Stimulated activated CD8-positive, alpha-beta memory T cell treated with anti-CD3 and anti-CD28 coated beads, Interleukin-7, amount 100 ng/mL, for 4 hours (primary cell): Measurements from ENCODE around the gene HSPG2.
A peak's percentile ranks its signal among the peaks of the same experiment; 100 is the strongest.
"Not testable (repeated sequence)": the region's sequence is repeated elsewhere in the genome, so short reads cannot be mapped to it uniquely, and the experiment has no call there.

Experiments used
- DNase-seq, 2 donors: peaks; one replicate each; pipeline ENCODE4 v3.0.0-alpha.2; 2020; ENCODE audit warnings: low read depth in 2 of 2

HSPG2 gene

GRCh38 chr1:21912038-21912758 lies 24.9 kb downstream of the HSPG2 start:
- DNase-seq, result no peak

DNA sequence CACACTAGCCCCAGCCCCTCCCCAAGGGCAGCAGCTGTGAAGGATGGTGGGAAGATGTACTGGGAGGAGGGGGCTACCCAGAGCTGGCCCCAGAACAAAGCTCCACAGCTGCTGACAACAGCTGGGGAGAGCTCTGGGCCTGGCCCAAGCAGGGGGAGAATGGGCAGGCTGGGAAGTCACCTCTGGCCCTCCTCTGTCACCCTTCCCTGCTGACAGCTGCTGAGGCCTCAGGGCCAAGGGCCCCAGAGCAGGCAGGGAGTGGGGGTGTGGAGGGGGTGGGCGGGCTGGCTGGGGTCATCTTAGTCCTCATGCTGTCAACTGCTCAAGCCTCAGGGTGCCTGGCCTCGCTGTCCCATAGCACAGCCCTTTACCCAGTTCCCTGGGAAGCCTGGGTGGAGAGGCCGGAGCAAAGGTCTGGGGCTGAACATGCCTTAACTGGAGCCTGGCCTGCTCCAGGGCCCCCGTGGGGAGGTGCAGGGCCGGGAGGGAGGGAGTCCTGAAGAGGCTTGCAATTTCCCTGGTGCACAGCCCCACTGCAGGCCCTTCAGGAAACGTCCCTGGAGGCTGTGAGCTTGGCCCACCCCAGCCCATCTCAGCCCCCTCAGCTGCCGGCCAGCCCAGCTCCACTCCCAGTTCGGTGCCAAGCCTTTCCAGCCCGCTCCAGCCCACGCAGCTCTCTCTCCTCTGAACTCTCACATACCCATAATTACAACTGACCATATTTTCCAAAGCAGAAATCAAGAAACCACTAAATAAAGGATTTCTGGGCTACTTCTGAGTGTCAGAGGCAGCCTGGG lies 25.7 kb downstream of the HSPG2 start:
- DNase-seq, result no peak

DNA sequence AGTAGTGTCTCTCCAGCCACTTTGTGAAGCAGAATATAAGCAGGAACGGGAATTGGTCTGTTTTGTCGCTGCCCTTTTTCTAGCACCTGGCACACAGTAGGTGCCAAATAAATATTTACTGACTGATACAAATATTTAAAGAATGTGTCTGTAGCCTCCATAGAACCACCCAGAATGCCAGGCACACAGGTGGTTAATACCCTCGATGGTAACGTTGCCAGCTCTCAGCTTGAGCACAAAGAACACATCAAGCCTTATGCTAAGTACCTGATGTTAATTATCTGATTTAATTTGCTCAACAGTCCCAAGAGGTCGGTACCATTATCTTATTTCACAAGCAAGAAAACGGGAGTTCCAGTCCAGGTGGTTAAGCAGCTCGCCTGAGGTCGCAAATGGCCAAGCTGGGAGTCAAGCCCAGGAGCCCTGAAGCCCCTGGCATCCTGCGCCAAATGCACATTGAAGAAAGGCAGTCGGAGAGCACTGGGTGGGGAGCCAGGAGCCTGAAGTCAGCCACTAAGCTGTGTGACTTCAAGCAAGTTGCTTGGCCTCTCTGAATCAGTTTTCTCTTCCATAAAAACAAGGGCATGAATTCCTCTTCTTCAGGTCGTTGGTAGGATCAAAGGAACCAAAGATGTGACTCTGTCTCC lies 26.4 kb downstream of the HSPG2 start:
- no peak for DNase-seq

GRCh38 chr1:21909787-21910503 lies 27.2 kb downstream of the HSPG2 start:
- peak; percentile 24 to 35 for DNase-seq

- no peak for DNase-seq
Observed at GRCh38 chr1:21909286-21909759, 27.8 kb downstream of the HSPG2 start.

- not testable (repeated sequence) for DNase-seq
Observed at GRCh38 chr1:21907737-21908534, 29.2 kb downstream of the HSPG2 start.

DNA sequence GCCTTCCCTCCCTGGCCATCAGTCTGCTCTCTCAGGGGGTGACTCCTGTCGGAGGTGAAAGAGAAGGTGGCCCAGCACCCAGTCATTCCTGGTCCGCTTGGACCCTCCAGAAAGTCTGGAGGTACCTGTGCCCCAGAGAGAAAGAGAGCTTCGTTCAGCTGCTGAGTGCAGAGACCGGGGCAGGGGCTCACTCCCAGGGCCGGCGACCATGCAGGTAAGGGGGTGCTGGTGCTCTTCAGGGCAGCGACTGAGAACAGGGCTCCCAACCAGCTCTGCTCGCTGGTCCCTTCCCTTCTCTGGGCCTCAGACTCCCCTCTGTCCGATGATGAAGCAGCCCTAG lies 30.1 kb downstream of the HSPG2 start:
- DNase-seq, result no peak

DNA sequence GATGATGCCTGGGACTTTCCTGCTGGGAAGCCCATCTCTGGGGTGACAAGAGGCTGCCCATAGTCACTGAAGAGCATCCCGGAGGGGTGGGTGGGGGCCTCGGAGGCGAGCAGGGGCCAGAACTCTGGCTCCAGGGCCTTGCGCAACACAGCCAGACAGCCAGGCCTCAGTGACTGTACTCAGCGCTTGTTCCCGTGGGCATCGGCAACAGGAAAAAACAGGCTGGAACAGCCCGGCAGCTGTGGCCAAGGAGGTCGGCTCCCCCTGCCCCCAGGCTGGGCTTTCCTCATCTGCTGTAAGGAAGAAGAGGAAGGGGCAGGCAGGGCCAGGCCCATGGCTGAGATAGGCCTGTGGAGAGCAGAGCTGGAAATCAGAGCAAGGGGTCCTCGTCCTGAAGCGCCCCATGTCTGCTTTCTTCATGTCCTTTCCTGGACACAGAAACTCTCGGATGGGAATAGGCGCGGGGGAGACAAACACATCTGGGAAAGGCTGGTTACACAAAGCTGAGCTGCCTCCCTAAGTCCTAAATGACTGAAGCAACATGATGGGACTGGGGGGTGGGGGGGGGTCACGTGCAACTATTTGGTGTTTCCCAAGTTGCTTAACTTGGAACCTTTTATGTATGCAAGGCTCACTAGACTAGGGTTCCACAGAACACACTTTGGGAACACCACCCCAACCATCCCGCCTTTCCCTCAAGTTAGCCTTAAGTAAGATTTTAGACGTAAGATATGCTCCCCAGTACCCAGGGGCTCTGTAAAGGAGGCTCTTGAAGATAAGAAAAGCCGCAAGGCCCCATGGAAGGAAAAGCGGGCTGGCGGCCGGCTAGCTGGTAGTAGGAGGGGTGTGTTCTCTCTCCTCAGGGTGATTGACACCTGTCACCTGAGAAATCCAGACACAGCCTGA lies 30.7 kb downstream of the HSPG2 start:
- no peak for DNase-seq

- DNase-seq, result peak; percentile 19 to 41
Observed at GRCh38 chr1:21904704-21905520, 32.2 kb downstream of the HSPG2 start.

GRCh38 chr1:21904454-21904703 lies 32.7 kb downstream of the HSPG2 start:
- no peak for DNase-seq

DNA sequence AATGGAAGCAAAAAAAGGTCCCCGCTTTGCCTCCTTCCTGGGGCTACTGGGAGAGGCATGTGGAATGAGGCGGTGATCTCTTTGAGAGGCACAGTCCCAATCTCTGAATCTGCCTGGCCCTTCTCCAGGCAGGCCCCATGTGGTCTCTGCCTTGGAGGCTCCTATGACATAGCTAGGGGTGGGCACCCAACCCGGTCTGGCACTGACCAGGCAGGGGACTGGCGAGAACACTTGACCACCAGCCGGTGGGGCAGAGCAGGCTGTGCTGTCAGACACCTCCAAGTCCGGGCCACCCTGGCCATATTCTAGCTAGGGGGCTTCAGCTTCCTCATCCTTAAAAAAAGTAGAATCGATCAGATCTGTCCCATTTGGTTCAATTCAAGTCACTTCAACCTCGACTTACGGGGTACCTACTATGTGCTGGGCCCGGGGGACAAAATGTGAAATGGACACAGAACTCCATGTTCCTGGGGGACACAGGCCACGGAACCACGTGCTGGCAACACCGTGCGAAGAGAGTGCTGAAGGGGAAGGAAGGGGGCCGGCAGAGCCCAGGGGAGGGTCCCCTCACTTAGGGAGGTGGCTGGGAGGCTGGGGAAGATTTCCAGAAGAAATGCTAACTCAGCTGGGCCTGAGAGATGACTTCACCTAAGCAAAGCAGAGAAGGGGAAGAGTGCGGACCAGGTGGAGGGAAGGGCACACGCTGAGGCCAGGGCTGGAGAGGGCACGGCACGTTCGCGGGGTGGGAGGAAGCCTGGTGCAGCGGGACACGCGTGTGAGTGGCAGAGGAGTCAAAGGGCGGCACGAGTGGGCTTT lies 33.3 kb downstream of the HSPG2 start:
- DNase-seq, result no peak

DNA sequence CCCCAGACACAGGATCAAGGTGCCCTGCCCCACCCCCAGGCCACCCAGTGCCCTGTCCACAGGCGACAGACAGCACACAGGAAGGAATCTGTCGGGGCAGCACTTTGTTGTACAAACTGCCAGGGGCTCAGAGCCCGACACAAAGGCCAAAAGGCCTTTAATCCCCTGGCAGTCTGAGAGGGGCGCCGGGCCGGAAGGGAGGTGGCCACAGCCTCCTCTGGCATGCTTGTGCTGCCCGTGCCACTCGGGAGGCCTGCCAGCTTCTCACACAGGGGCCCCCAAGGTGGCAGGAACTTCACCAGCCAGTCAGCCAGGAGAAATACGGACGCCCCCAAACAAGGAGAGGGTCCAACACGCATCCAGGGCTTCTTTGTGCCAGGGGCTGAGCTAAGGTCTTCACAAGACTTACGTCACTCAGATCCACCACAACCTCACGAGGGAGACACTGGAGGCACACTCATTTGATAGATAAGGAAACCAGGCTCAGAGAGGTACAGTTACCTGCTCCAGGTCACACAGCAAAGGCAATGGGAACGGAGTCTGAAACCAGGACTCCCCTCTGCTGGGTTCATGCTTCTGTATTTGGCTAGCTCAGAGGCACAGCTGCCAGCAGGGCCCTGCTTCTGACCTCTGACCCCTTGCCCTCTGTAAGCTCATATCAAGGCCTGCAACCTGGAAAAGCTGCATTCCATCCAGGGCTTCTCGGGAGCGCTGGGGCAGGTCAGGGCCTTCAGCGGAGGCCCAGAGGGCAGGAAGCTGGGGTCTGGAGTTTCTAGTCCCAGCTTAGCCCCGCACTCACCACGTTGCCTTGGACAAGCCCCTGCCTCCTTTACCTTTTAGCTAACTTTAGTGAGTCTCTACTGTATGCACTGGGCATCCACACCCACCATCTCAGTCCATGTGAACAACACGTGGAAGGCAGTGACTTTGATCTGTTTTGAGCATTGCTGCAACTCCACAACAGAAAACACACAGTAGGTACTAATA lies 34.8 kb downstream of the HSPG2 start:
- no peak for DNase-seq

DNA sequence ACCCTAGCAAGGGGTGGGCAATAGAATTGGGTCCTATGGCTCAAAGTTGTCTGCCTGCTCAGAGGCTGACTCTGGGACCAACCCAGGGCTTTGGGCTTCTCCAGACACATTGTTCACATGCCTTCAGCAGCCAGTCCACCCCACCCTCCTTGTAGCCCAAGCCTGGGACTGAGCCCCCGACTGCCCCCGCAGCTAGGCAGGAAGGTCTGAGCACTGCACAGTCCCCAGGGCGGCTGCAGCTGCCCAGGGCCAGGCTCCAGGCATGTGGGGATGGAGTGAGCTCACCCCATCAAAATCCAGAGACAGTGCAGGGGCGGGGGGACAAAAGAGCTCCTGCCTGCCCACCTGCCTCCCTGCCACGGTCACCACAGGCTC lies 35.6 kb downstream of the HSPG2 start:
- DNase-seq, result no peak

DNA sequence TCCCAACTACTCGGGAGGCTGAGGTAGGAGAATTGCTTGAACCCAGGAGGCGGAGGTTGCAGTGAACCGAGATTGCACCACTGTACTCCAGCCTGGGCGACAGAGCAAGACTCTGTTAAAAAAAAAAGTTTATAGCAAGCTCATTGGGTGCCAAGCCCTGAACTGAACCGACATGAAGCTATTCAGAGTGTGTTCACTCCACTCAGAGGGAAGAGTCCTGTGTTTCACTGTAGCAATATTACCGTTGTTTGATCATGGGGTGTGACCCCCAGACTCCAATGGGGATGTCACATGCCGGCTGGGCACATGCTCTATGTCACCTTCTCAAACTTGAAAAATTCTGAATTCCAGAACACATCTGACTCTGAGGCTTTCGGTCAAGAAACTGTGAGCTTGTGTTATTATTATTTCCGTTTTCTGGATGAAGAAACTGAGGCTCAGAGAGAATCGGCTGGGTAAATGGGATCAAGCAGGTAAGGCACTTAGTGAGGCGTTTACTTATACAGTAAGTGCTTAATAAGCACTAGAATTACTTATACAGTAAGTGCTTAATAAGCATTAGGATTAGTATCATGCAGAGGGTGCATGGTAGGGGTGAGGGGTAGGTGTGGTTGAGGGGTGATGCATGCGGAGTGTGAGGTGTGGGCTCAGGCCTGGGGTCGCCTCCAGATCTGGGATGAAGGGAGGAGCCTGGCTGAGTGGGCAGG lies 36.2 kb downstream of the HSPG2 start:
- no peak for DNase-seq

DNA sequence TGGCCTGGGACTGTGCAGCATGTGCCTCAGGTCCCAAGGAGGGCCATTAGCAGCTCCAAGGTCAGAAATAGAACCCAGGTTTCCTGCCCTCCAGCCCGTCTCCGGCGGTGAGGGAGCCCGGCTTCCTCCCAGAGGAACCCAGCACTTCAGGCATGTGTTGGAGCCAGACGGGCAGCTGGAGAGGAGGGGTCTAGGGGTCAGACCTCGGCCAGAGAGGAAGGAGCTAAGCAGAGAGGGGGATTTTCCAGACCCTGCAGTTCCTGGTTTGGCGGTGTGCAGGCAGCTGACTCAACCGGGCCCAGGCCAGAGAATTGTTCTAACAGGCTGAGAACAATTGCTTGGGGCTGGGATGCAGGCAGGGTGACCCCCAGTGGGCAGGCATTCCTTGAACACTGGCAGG lies 37.1 kb downstream of the HSPG2 start:
- no peak for DNase-seq

DNA sequence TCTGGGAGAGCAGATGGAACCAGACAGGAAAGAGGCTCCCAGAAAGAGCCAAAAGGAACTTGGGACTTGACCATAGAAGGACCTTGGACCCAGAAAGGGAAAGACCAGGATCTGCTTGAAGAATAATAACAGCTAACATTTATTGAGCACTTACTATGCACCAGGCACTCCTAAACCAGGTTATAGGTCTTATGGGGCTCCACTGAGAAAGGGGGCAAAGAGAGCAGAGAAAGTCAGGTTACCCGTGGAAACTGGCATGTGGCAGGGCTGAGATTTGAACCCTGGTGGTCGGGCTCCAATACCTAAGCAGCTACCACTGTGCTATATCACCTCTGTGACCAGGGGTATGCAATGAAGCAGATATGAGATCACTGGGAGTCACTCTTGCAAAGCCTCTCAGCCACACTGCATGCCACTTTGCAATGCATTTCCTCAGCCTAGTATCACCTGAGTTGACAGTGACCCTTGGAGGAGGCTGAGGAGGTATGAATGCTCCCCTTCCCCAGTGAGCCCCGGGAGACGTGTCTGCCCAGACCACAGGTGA lies 37.8 kb downstream of the HSPG2 start:
- DNase-seq, result no peak
